IMR-90 (cell line): ENCODE results near the gene EPB41L1. TPM values are rescaled to one million over a fixed set of nuclear protein-coding genes. Genes with fewer than 3 reads are reported as not detected.

Experiments used
- ATAC-seq: fragments of 200-7000 bp; cut with Tn5 transposase; 2 replicates; pipeline ENCODE4 v1.9.1; 2020; ENCODE audit warnings: low read depth, mild to moderate bottlenecking, moderate library complexity
- BruUV-seq: library from RNA; stranded (reverse); fragments of 400-500 nt; replicated peaks from 2 replicates; lab custom pipeline; 2021; lab: Mats Ljungman, UMichigan
- CTCF ChIA-PET: fragments of 300-600 bp; formaldehyde crosslinking; extraction: SDS; loops from one replicate; lab custom pipeline; 2021; ENCODE audit warnings: antibody characterized with exemption; lab: Yijun Ruan, JAX
- POLR2A ChIA-PET: fragments of 300-600 bp; sonication (Branson Sonifier 250); formaldehyde crosslinking; loops from one replicate; lab custom pipeline; 2022; ENCODE audit warnings: antibody characterized with exemption; ENCODE audit not compliant: unreplicated experiment; lab: Charles Lee
- DNase-seq: peaks from one replicate; pipeline ENCODE4 v3.0.0; 2013
- H2AFZ ChIP-seq: replicated peaks from 2 replicates; pipeline ENCODE3; 2013; ENCODE audit warnings: low read length, mild to moderate bottlenecking; ENCODE audit not compliant: poor library complexity
- H2AK5ac ChIP-seq: 2 replicates; pipeline ENCODE4 v1.6.1; 2013; ENCODE audit warnings: low read depth, low read length, inconsistent platforms
- H2AK9ac ChIP-seq: replicated peaks from 2 replicates; pipeline ENCODE3; 2013; ENCODE audit warnings: mild to moderate bottlenecking, low read depth, low read length, moderate library complexity; ENCODE audit not compliant: poor library complexity
- H2BK120ac ChIP-seq: 2 replicates; pipeline ENCODE4 v1.6.1; 2013; ENCODE audit warnings: low read depth, low read length, inconsistent platforms
- H2BK15ac ChIP-seq: 3 replicates; pipeline ENCODE4 v1.6.1; 2013; ENCODE audit warnings: low read depth, low read length, inconsistent platforms
- H2BK20ac ChIP-seq: 2 replicates; pipeline ENCODE4 v1.6.1; 2013; ENCODE audit warnings: low read depth, mild to moderate bottlenecking, inconsistent platforms, low read length, moderate library complexity
- H2BK5ac ChIP-seq: 2 replicates; pipeline ENCODE4 v1.6.1; 2013; ENCODE audit warnings: mild to moderate bottlenecking, low read depth, low read length, inconsistent platforms; ENCODE audit not compliant: poor library complexity, severe bottlenecking
- H3K14ac ChIP-seq: replicated peaks from 2 replicates; pipeline ENCODE4 v1.6.1; 2013; ENCODE audit warnings: low read depth, low read length, inconsistent platforms
- H3K18ac ChIP-seq: 2 replicates; pipeline ENCODE4 v1.6.1; 2013; ENCODE audit warnings: low read depth, low read length, control low read depth
- H3K23ac ChIP-seq: 2 replicates; pipeline ENCODE4 v1.6.1; 2013; ENCODE audit warnings: low read depth, low read length, inconsistent platforms
- H3K27ac ChIP-seq: 2 replicates; pipeline ENCODE4 v1.5.1; 2013; ENCODE audit warnings: mild to moderate bottlenecking, control low read depth, low read length; ENCODE audit not compliant: insufficient read depth
- H3K27me3 ChIP-seq: 2 replicates; pipeline ENCODE4 v1.6.1; 2013; ENCODE audit warnings: low read length; ENCODE audit not compliant: control insufficient read depth, insufficient read depth
- H3K36me3 ChIP-seq: 2 replicates; pipeline ENCODE4 v1.6.1; 2013; ENCODE audit warnings: low read length, mixed read lengths; ENCODE audit not compliant: control insufficient read depth, insufficient read depth
- H3K4ac ChIP-seq: 2 replicates; pipeline ENCODE4 v1.6.1; 2013; ENCODE audit warnings: low read depth, low read length, inconsistent platforms
- H3K4me1 ChIP-seq: 2 replicates; pipeline ENCODE4 v1.6.1; 2013; ENCODE audit warnings: low read length, mixed read lengths; ENCODE audit not compliant: control insufficient read depth, insufficient read depth
- H3K4me2 ChIP-seq: 2 replicates; pipeline ENCODE4 v1.6.1; 2013; ENCODE audit warnings: low read depth, mild to moderate bottlenecking, control low read depth, low read length, moderate library complexity
- H3K4me3 ChIP-seq: 2 replicates; pipeline ENCODE4 v1.5.1; 2013; ENCODE audit warnings: low read depth, mild to moderate bottlenecking, control low read depth, low read length, moderate library complexity; ENCODE audit not compliant: insufficient read depth
- H3K56ac ChIP-seq: 2 replicates; pipeline ENCODE4 v1.6.1; 2013; ENCODE audit warnings: low read length, inconsistent platforms; ENCODE audit not compliant: insufficient read depth; ENCODE audit errors: extremely low read depth
- H3K79me1 ChIP-seq, 2 experiments: 2 replicates each; pipeline ENCODE4 v1.6.1; 2013; ENCODE audit warnings: low read length in 2 of 2, inconsistent platforms in 1 of 2, low read depth in 1 of 2
- H3K9ac ChIP-seq: 2 replicates; pipeline ENCODE4 v1.6.1; 2013; ENCODE audit warnings: low read depth, low read length, control low read depth
- H3K9me1 ChIP-seq: 2 replicates; pipeline ENCODE4 v1.6.1; 2013; ENCODE audit warnings: low read length, inconsistent platforms; ENCODE audit not compliant: insufficient read depth
- H3K9me3 ChIP-seq: 2 replicates; pipeline ENCODE4 v1.6.1; 2013; ENCODE audit warnings: low read length; ENCODE audit not compliant: control insufficient read depth, insufficient read depth
- H4K20me1 ChIP-seq: 2 replicates; pipeline ENCODE4 v1.6.1; 2013; ENCODE audit warnings: low read length, inconsistent platforms; ENCODE audit not compliant: insufficient read depth
- H4K5ac ChIP-seq: 2 replicates; pipeline ENCODE4 v1.6.1; 2013; ENCODE audit warnings: mild to moderate bottlenecking, low read depth, low read length, control low read depth
- H4K8ac ChIP-seq, 2 experiments: 2 replicates each; pipeline ENCODE4 v1.6.1; 2013; ENCODE audit warnings: low read depth in 2 of 2, low read length in 2 of 2, control low read depth in 1 of 2, inconsistent platforms in 1 of 2
- H4K91ac ChIP-seq: 2 replicates; pipeline ENCODE4 v1.6.1; 2013; ENCODE audit warnings: low read depth, low read length, inconsistent platforms; ENCODE audit not compliant: insufficient read depth
- BHLHE40 ChIP-seq: fragments of 150-350 bp; IDR thresholded peaks from 2 replicates; pipeline ENCODE4 v1.6.1; 2016; ENCODE audit warnings: mild to moderate bottlenecking, low read depth, low read length
- CEBPB ChIP-seq: IDR thresholded peaks from 2 replicates; pipeline ENCODE4 v1.6.1; 2012; ENCODE audit warnings: low read depth, low read length, improper control_type of control experiment
- CHD1 ChIP-seq: IDR thresholded peaks from 2 replicates; pipeline ENCODE4 v1.6.1; 2012; ENCODE audit warnings: low read depth, low read length, improper control_type of control experiment
- FOS ChIP-seq: fragments of 150-350 bp; IDR thresholded peaks from 2 replicates; pipeline ENCODE4 v1.6.1; 2016; ENCODE audit warnings: low read depth, low read length
- MAFK ChIP-seq: IDR thresholded peaks from 2 replicates; pipeline ENCODE4 v1.6.1; 2012; ENCODE audit warnings: low read depth, low read length, improper control_type of control experiment
- MAZ ChIP-seq: IDR thresholded peaks from 2 replicates; pipeline ENCODE4 v1.6.1; 2012; ENCODE audit warnings: low read depth, mild to moderate bottlenecking, low read length, improper control_type of control experiment, moderate library complexity, borderline replicate concordance
- MXI1 ChIP-seq: IDR thresholded peaks from 2 replicates; pipeline ENCODE4 v1.6.1; 2012; ENCODE audit warnings: low read depth, mild to moderate bottlenecking, low read length, moderate library complexity, borderline replicate concordance
- NFE2L2 ChIP-seq: fragments of 150-350 bp; IDR thresholded peaks from 2 replicates; pipeline ENCODE4 v1.6.1; 2016; ENCODE audit warnings: low read depth, mild to moderate bottlenecking, low read length
- POLR2A ChIP-seq: IDR thresholded peaks from 2 replicates; pipeline ENCODE4 v1.6.1; 2012; ENCODE audit warnings: mild to moderate bottlenecking, low read depth, low read length
- RAD21 ChIP-seq: IDR thresholded peaks from 2 replicates; pipeline ENCODE4 v1.6.1; 2012; ENCODE audit warnings: low read length, improper control_type of control experiment
- RCOR1 ChIP-seq: IDR thresholded peaks from 2 replicates; pipeline ENCODE4 v1.6.1; 2012; ENCODE audit warnings: mild to moderate bottlenecking, low read length, improper control_type of control experiment; ENCODE audit not compliant: insufficient replicate concordance
- RFX5 ChIP-seq: IDR thresholded peaks from 2 replicates; pipeline ENCODE4 v1.8.0; 2012; ENCODE audit warnings: low read depth, mild to moderate bottlenecking, low read length, moderate library complexity
- SMC3 ChIP-seq: fragments of 150-350 bp; IDR thresholded peaks from 2 replicates; pipeline ENCODE4 v1.6.1; 2016; ENCODE audit warnings: low read depth, mild to moderate bottlenecking, antibody characterized with exemption, low read length, moderate library complexity
- WGBS, 2 experiments: methylation state at CpG; one replicate each; pipeline versions ENCODE4 v1.1.5 to v1.1.7; 2013; ENCODE audit warnings: missing lambda C conversion rate in 2 of 2; ENCODE audit not compliant: insufficient read length in 1 of 2; ENCODE audit errors: extremely low coverage in 2 of 2; 5-methylcytosine and 5-hydroxymethylcytosine counted together
- dilution Hi-C: fragments of 300-500 bp; cut with HindIII; formaldehyde crosslinking; loops from one replicate; pipeline ENCODE4 v1.14.3; 2018; ENCODE audit warnings: low sequenced_read_pairs; ENCODE audit not compliant: unreplicated experiment
- in situ Hi-C: fragments of 300-500 bp; cut with MboI; formaldehyde crosslinking; loops from 3 replicates; pipeline ENCODE4 v1.14.3; 2019; ENCODE audit warnings: low sequenced_read_pairs, inconsistent platforms, mixed read lengths
- intact Hi-C: fragments of 100-400 bp; cut with micrococcal nuclease; formaldehyde crosslinking; loops from 2 replicates; pipeline ENCODE4 v1.10.0; 2022
- polyA plus RNA-seq, 3 experiments: library from polyadenylated mRNA; depleted of rRNA; stranded (reverse); fragments of >200 nt; gene quantifications; 2 replicates each; pipeline ENCODE4 v1.2.3, GENCODE V29; 2012; ENCODE audit warnings: low replicate concordance in 1 of 3
- total RNA-seq: library from RNA; depleted of rRNA; stranded (reverse); fragments of >200 nt; gene quantifications from 2 replicates; pipeline ENCODE4 v1.2.3, GENCODE V29; 2012
- TF ChIP-seq, protein P1 (sequence below): conservative IDR thresholded peaks from 2 replicates; pipeline ENCODE4 v1.5.1; 2012; ENCODE audit warnings: mild to moderate bottlenecking, low read depth, low read length, improper control_type of control experiment
- TF ChIP-seq, protein P2 (sequence below): fragments of 150-350 bp; IDR thresholded peaks from 2 replicates; pipeline ENCODE4 v1.6.1; 2016; ENCODE audit warnings: low read depth, mild to moderate bottlenecking, low read length, moderate library complexity, borderline replicate concordance
- TF ChIP-seq, protein P3 (sequence below): fragments of 150-350 bp; IDR thresholded peaks from 2 replicates; pipeline ENCODE4 v1.6.1; 2017; ENCODE audit warnings: mild to moderate bottlenecking, antibody characterized with exemption, low read length, low read depth

EPB41L1 gene
- total and polyA plus RNA-seq, 2 of the 4 experiments (the other 2 are of a cell fraction) = 12.5 to 33.7 TPM

DNA sequence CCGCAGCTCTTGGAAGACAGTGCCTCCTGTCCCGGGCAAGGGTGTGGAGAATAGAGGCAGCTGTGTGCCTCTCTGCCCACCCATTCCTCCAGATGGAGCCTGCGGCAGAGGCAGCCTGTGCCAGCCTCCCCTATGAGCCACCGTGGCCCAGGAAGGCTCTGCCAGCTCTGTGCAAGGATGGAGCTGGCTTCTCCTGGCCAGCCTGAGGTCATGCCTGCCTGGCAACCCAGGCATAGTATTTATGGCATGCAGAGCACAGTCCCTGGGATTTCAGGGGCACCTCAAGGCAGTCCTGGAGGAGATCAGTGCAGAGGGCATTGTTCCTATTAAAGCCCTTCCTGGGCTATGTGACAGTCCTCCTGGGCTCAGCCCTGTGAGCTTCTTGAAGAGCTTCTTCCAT is 1.5 kb downstream of the EPB41L1 start:
- 90% methylated on average over 2 of the region's 4 CpGs; no CpG with 5 or more reads in 1 of the 2 experiments for WGBS, 2 experiments

More for the DNA sequence above, 1.5 kb downstream of the EPB41L1 start:
- Histone ChIP-seq H3K4me1 (peaks cover 9% of the 10 kb centered on the region), H3K4ac (no peak overlapping the region), H3K27me3 (no peaks in the 10 kb centered on the region), H2BK20ac (no peak overlapping the region), H3K4me2 (no peak overlapping the region), H3K56ac (no peak overlapping the region), H2AK5ac (0 out of 2 replicates have a peak overlapping the region, but pooled peaks have one; percentile 6), H2BK5ac (no peak overlapping the region), H3K27ac (no peak overlapping the region), H3K14ac (no peak overlapping the region), H4K5ac (no peak overlapping the region), H3K9ac (no peak overlapping the region), H4K91ac (no peak overlapping the region), H4K20me1 (peaks cover 22% of the 10 kb centered on the region; the same call in 1 of the 2 replicates), H3K79me1 (peaks cover 6 to 21% of the 10 kb centered on the region in 2 experiments; a peak in 3 of 4 replicates), H2BK120ac (no peak overlapping the region), H3K18ac (no peak overlapping the region), H3K9me1 (peaks cover 7% of the 10 kb centered on the region), H2AFZ (no peak overlapping the region), H4K8ac (no peak overlapping the region), H2AK9ac (no peak overlapping the region), H3K9me3 (no peaks in the 10 kb centered on the region), H2BK15ac (no peak overlapping the region), H3K23ac (no peak overlapping the region), H3K36me3 (no peaks in the 10 kb centered on the region), H3K4me3 (no peak overlapping the region)
- in situ Hi-C loops (loop anchor here (5.0 kb wide), 1 partner anchor 41 kb away; no protein-coding TSS in a partner anchor), dilution Hi-C loops (no loop called here), intact Hi-C loops (loop anchor here (1.0 kb wide), 1 partner anchor 43 kb away; no protein-coding TSS in a partner anchor)
- no peak for ATAC-seq
- no TSS peak for BruUV-seq
- POLR2A ChIA-PET = no interaction called here
- DNase-seq = no peak
- CTCF ChIA-PET = interaction anchor here (0.6 to 2.8 kb wide), 4 partner anchors 10 to 43 kb away, joined by 3 to 8 read pairs (median 6); no protein-coding TSS in a partner anchor
- no peak for TF ChIP-seq SMC3
- TF ChIP-seq BHLHE40 = no peak
- TF ChIP-seq, protein P1, sequence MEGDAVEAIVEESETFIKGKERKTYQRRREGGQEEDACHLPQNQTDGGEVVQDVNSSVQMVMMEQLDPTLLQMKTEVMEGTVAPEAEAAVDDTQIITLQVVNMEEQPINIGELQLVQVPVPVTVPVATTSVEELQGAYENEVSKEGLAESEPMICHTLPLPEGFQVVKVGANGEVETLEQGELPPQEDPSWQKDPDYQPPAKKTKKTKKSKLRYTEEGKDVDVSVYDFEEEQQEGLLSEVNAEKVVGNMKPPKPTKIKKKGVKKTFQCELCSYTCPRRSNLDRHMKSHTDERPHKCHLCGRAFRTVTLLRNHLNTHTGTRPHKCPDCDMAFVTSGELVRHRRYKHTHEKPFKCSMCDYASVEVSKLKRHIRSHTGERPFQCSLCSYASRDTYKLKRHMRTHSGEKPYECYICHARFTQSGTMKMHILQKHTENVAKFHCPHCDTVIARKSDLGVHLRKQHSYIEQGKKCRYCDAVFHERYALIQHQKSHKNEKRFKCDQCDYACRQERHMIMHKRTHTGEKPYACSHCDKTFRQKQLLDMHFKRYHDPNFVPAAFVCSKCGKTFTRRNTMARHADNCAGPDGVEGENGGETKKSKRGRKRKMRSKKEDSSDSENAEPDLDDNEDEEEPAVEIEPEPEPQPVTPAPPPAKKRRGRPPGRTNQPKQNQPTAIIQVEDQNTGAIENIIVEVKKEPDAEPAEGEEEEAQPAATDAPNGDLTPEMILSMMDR = no peak
- no peak for TF ChIP-seq MAFK
- no peak for TF ChIP-seq CHD1
- TF ChIP-seq MAZ = no peak
- TF ChIP-seq, protein P2, sequence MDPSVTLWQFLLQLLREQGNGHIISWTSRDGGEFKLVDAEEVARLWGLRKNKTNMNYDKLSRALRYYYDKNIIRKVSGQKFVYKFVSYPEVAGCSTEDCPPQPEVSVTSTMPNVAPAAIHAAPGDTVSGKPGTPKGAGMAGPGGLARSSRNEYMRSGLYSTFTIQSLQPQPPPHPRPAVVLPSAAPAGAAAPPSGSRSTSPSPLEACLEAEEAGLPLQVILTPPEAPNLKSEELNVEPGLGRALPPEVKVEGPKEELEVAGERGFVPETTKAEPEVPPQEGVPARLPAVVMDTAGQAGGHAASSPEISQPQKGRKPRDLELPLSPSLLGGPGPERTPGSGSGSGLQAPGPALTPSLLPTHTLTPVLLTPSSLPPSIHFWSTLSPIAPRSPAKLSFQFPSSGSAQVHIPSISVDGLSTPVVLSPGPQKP = no peak
- no peak for TF ChIP-seq POLR2A
- no peak for TF ChIP-seq FOS
- TF ChIP-seq RCOR1 = no peak
- no peak for TF ChIP-seq RAD21
- no peak for TF ChIP-seq CEBPB
- TF ChIP-seq, protein P3, sequence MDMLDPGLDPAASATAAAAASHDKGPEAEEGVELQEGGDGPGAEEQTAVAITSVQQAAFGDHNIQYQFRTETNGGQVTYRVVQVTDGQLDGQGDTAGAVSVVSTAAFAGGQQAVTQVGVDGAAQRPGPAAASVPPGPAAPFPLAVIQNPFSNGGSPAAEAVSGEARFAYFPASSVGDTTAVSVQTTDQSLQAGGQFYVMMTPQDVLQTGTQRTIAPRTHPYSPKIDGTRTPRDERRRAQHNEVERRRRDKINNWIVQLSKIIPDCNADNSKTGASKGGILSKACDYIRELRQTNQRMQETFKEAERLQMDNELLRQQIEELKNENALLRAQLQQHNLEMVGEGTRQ = no peak
- TF ChIP-seq RFX5 = no peak
- no peak for TF ChIP-seq NFE2L2
- no peak for TF ChIP-seq MXI1
